Measurements from ENCODE around the gene TAF11L11.
"Not testable (repeated sequence)": the region's sequence is repeated elsewhere in the genome, so short reads cannot be mapped to it uniquely, and the experiment has no call there.

Gene TAF11L11

DNA sequence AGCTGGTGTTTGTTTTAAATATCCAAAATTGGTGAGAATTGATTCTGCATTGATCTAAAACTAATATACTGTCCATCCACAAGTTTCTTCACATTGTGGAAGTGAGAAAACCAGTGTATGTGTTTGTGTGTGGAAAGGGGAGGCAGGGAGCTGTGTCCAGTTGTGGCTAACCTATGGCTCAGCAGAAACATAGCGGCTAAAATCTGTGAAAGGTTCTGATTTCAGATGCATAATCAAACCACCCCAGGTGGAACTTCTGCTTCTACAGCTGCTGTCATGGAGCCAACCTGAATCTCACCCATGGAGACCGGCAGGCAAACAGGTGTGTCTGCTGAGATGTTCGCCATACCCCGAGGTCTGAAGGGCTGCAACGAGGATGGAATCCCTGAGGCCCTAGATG is 30.2 kb downstream of the TAF11L11 start, which contains the start of gene TAF11L14:
TSS of gene TAF11L14 (plus strand) at position 301 of the 400 bp plus-strand sequence.
- no peak within 1 kb of the TSS for H3K9ac ChIP-seq (ENCODE audit: low read length)
- H3K36me3 ChIP-seq (ENCODE audit: control insufficient read depth, insufficient read depth, low read length) = no peaks in the 10 kb centered on the region
- no peaks in the 10 kb centered on the region for H3K27me3 ChIP-seq (ENCODE audit: control insufficient read depth, insufficient read depth, low read length)
- H3K4me1 ChIP-seq (ENCODE audit: control insufficient read depth, insufficient read depth, low read length) = no peaks in the 10 kb centered on the region
- H3K4me3 ChIP-seq (ENCODE audit: low read length) = no peak within 1 kb of the TSS
- H3K9me3 ChIP-seq (ENCODE audit: control insufficient read depth, low read length) = no peaks in the 10 kb centered on the region

DNA sequence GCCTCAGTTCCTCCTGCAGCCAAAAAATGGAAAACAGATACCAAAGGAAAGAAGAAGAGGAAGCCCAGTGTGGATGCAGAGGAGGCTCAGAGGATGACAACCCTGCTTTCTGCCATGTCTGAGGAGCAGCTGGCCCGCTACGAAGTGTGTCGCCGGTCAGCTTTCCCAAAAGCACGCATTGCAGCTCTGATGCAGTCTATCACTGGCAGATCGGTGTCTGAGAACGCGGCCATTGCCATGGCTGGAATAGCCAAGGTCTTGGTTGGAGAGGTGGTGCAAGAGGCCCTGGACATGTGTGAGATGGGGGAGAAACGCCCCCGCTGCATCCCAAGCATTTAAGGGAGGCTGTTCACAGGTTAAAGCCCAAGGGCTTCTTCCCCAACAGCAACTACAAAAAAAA is 45.2 kb downstream of the TAF11L11 start:
- not testable (repeated sequence) for H3K36me3 ChIP-seq (ENCODE audit: control insufficient read depth, insufficient read depth, low read length); H3K4me1 ChIP-seq (ENCODE audit: control insufficient read depth, insufficient read depth, low read length); H3K9me3 ChIP-seq (ENCODE audit: control insufficient read depth, low read length); H3K27me3 ChIP-seq (ENCODE audit: control insufficient read depth, insufficient read depth, low read length); H3K4me3 ChIP-seq (ENCODE audit: low read length); H3K9ac ChIP-seq (ENCODE audit: low read length)

DNA sequence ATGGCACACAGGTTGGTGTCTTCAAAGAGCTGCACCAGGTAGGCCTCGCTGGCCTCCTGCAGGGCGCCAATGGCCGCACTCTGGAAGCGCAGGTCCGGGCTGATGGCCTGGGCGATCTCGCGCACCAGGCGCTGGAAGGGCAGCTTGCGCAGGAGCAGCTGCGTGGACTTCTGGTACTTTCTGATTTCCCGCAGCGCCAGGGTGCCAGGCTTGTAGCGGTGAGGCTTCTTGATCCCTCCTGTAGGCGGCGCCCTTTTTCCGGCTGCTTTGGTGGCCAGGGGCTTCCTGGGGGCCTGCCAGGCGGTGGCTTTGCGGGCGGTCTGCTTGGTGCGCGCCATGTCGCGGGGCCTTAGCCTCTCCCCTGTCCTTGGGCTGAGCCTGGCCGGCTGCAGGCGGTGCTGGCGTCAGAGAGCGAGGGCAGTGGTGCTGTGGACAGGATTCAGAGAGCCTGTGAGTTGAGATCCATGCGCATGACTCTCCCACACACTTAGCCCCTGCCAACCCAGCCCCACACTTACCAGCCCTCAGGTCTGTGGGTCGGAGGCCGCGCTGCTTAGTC is 51.3 kb downstream of the TAF11L11 start:
- not testable (repeated sequence) for H3K4me1 ChIP-seq (ENCODE audit: control insufficient read depth, insufficient read depth, low read length); H3K36me3 ChIP-seq (ENCODE audit: control insufficient read depth, insufficient read depth, low read length)

More for the DNA sequence above, 51.3 kb downstream of the TAF11L11 start:
- not testable (repeated sequence) for H3K4me3 ChIP-seq (ENCODE audit: low read length); H3K9me3 ChIP-seq (ENCODE audit: control insufficient read depth, low read length); H3K27me3 ChIP-seq (ENCODE audit: control insufficient read depth, insufficient read depth, low read length); H3K9ac ChIP-seq (ENCODE audit: low read length)

Data from mucosa of stomach (tissue), 1 donor.